Measurements from ENCODE around the gene DYNC1I2. TPM values are rescaled to one million over a fixed set of nuclear protein-coding genes. Genes with fewer than 3 reads are reported as not detected.

The DYNC1I2 gene
- total RNA-seq, 1 donor from 2014 or later = 103 TPM

DNA sequence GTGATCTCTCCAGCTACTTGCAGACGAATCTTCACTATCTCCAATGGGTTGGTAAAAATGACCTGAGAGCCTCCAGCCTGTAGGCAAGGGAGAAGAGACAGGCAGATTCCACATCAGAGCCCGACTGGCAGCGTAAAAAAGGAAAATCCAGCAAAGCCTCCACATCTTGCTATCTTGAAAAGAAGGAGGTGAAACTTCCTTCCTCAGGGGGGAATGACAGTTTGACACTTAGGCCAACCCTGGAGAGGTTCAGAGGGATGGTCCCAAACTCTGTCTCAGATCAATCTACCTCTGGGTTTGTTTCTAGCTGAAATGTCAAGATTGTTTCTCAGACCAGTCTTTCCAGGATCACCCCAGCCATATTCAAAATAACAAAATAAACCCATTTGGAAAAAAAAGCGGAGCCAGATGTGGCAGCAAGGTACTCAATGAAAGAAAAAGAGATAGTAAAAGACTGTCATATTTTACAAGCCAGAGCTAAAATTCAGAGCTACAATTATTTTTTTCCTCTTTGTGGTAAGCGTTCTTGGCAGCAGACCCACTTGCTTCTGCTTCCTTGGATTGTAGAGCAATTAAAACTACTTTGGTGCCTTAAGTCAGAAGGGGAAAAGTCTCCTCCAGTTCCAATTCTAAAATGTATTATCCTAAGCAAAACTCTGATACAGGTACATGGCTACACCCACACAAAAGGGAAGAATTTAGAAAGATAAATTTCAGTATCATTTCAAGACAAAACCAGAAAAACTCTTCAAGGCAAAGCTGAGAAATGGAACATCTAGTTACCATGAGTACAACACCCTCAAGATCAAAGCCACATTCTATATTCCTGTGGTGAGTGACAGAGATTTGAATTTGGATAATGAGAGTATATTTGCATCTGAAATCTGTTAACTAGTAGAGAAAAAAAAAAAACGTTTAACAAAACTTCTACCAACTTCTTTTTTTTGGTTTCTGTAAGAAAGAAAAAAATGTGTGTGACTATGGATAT, 106.7 kb downstream of the DYNC1I2 start:
- no peak for DNase-seq (ENCODE audit: low read depth)
- no peak for TF ChIP-seq CTCF (IDR thresholded peaks at IDR 0.05; ENCODE audit: insufficient read depth, low read length, severe bottlenecking)
- Histone ChIP-seq H3K27me3 (ENCODE audit: control insufficient read depth, insufficient read depth, low read length) (no peaks in the 10 kb centered on the region), H3K36me3 (ENCODE audit: control insufficient read depth, insufficient read depth, low read length) (peaks cover 6% of the 10 kb centered on the region), H3K4me3 (ENCODE audit: low read depth, low read length) (no peak overlapping the region)
- no peak for FAIRE-seq

- Histone ChIP-seq H3K36me3 (ENCODE audit: control insufficient read depth, insufficient read depth, low read length) (peaks cover 6% of the 10 kb centered on the region), H3K27me3 (ENCODE audit: control insufficient read depth, insufficient read depth, low read length) (no peaks in the 10 kb centered on the region), H3K4me3 (ENCODE audit: low read depth, low read length) (no peak overlapping the region)
- FAIRE-seq (no peak), DNase-seq (ENCODE audit: low read depth) (no peak)
- no peak for TF ChIP-seq CTCF (IDR thresholded peaks at IDR 0.05; ENCODE audit: insufficient read depth, low read length, severe bottlenecking)
Measured at GRCh38 chr2:171794918-171795317, 107.6 kb downstream of the DYNC1I2 start.

Other genes starting within 250 kb of the DYNC1I2 start
- 8.1 and 14.5 TPM in 2 replicates for gene CYBRD1, start 165.0 kb upstream of the DYNC1I2 start, total RNA-seq
- 7.2 and 9.5 TPM in 2 replicates for gene SLC25A12, start 206.8 kb downstream of the DYNC1I2 start, total RNA-seq
- gene HAT1, start 235.0 kb downstream of the DYNC1I2 start, total RNA-seq = 25.8 and 30.0 TPM in 2 replicates

Data from bronchial epithelial cell (primary cell).